Skeletal muscle tissue (tissue), 4 donors: ENCODE data around the gene LKAAEAR1. TPM values are rescaled to one million over a fixed set of nuclear protein-coding genes. Genes with fewer than 3 reads are reported as not detected.

Experiments used
- H3K27ac ChIP-seq: one replicate; pipeline ENCODE4 v1.7.0; 2013; ENCODE audit warnings: mild to moderate bottlenecking, low read depth, low read length, inconsistent platforms
- H3K27me3 ChIP-seq, 3 donors: one replicate each; pipeline ENCODE4 v1.7.0; 2013; ENCODE audit warnings: low read length in 3 of 3; ENCODE audit not compliant: control insufficient read depth in 3 of 3, insufficient read depth in 3 of 3
- H3K36me3 ChIP-seq, 3 donors: one replicate each; pipeline ENCODE4 v1.7.0; 2013; ENCODE audit warnings: low read length in 3 of 3; ENCODE audit not compliant: control insufficient read depth in 3 of 3, insufficient read depth in 3 of 3
- H3K4me1 ChIP-seq, 3 donors: one replicate each; pipeline ENCODE4 v1.7.0; 2013; ENCODE audit warnings: low read length in 3 of 3, mild to moderate bottlenecking in 3 of 3; ENCODE audit not compliant: control insufficient read depth in 3 of 3, insufficient read depth in 3 of 3
- H3K4me3 ChIP-seq, 3 donors: one replicate each; pipeline ENCODE4 v1.7.0; 2013; ENCODE audit warnings: low read length in 3 of 3
- H3K9ac ChIP-seq, 3 donors: one replicate each; pipeline ENCODE4 v1.7.0; 2013; ENCODE audit warnings: low read length in 3 of 3, mild to moderate bottlenecking in 3 of 3, moderate library complexity in 2 of 3, low read depth in 1 of 3
- H3K9me3 ChIP-seq, 3 donors: one replicate each; pipeline ENCODE4 v1.7.0; 2013; ENCODE audit warnings: low read length in 3 of 3; ENCODE audit not compliant: control insufficient read depth in 3 of 3
- total RNA-seq: library from RNA; depleted of rRNA; stranded (reverse); fragments of >200 nt; gene quantifications from one replicate; pipeline ENCODE4 v1.2.3, GENCODE V29; 2014
- donor health status: Osteomylitis.

Gene LKAAEAR1
- total RNA-seq, 1 donor from 2014 or later, result 1.0 TPM

DNA sequence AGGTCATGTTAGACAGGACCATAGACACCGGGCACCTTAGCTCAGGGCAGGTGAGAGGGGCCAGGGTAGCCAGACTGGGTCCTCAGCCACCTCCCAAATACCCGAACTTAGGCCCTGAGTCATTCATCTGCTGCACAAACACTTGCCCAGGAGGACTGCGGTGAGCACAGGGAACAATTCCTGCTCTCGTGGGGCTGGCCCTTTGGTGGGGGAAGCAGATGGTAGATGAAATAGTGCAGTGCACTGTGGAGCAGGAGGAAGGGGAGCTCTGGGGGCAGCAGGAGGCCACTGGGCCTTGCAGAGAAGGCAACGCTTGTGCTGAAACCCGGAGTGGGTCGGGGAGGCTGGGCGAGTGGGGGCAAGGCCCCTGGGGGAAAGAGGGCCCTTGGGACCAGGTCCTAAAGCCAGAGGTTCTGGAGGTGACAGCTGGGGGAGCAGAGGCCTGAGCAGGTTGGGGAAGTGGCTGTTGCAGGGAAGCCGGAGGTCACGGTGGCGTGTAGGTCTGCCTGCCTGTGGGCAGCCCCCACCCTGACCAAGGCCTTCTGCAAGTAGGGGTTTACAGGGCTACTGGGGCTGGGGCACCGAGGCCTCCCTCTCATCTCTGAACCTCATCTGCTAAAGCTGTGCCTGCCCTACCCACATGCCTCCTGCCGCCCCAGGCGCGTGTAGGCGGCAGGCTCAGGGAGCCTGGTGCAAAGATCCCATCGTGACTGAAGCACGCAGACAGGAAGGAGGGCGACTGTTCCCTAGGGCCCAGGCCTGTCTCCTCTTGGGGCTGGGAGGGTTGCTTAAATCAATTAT, 27.8 kb upstream of the LKAAEAR1 start:
- no peaks in the 10 kb centered on the region for H3K4me1 ChIP-seq
- no peaks in the 10 kb centered on the region for H3K9me3 ChIP-seq
- no peak overlapping the region for H3K27ac ChIP-seq
- H3K9ac ChIP-seq, result no peak overlapping the region
- H3K4me3 ChIP-seq, result no peak overlapping the region
- no peaks in the 10 kb centered on the region for H3K36me3 ChIP-seq
- peaks cover 10 to 38% (median 12%) of the 10 kb centered on the region in 3 donors for H3K27me3 ChIP-seq

DNA sequence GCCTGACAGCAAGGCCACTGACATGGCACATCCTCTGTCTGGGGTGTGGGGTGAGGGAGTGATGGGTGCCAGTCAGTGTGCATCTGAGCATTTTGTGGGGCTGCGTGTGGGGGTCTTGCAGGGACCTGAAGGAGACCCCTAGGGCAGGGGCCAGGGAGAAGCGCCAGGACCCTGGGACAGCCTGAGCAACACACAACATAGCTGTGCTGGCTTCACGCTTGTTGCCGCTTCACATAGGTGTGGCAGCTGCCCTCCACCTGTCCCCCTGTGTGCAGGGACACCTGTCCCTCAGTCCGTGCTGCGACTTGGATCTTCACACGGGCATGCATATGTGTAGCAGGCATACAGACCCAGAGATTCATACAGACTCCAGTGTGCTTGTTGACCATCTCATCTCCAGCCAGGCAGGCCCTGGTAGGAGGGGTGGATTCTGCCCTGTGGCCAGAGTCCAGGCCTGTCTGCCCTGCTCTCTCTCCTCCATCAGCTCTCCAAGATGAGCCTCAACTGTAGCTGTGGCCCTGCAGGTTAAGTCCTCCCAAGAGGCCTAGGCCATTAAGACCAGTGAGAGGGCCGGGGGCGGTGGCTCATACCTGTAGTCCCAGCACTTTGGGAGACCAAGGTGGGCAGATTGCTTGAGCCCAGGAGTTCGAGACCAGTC, 26.3 kb upstream of the LKAAEAR1 start:
- no peak overlapping the region for H3K27ac ChIP-seq
- peaks cover 19 to 41% (median 22%) of the 10 kb centered on the region in 3 donors for H3K27me3 ChIP-seq
- no peaks in the 10 kb centered on the region for H3K36me3 ChIP-seq
- H3K4me1 ChIP-seq, result no peaks in the 10 kb centered on the region
- H3K9ac ChIP-seq, result no peak overlapping the region
- no peaks in the 10 kb centered on the region for H3K9me3 ChIP-seq
- no peak overlapping the region for H3K4me3 ChIP-seq

DNA sequence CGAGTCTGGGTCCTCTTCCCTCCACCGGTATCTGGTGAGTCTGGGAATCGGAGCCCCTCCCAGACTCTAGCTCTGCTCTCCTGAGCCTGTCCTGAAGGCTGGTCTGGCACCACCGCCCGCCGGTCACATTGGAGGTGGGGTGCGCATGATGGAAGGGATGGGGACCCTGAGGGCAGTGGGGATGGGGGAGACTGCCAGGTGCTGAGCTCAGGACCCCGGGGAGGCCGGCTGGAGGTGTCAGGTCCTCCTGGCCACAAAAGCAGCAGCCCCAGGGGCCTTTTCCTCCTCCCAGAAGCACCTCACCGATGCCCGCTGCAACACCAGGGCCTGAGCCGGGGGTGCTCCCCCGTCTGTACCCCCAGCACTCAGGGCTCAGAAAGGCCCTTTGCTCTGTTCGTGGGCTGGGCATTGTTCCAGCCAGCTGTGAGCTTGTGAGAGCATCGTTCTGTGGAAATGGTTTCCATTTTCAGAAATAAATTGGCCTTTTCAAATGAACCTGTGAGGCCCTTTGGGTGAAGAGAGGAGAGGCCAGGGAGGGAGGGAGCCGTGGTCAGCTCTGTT, 25.7 kb upstream of the LKAAEAR1 start:
- H3K9me3 ChIP-seq, result no peaks in the 10 kb centered on the region
- no peak overlapping the region for H3K27ac ChIP-seq
- peaks cover 22 to 44% (median 22%) of the 10 kb centered on the region in 3 donors for H3K27me3 ChIP-seq
- no peaks in the 10 kb centered on the region for H3K4me1 ChIP-seq
- no peak overlapping the region for H3K9ac ChIP-seq
- no peak overlapping the region for H3K4me3 ChIP-seq
- no peaks in the 10 kb centered on the region for H3K36me3 ChIP-seq

DNA sequence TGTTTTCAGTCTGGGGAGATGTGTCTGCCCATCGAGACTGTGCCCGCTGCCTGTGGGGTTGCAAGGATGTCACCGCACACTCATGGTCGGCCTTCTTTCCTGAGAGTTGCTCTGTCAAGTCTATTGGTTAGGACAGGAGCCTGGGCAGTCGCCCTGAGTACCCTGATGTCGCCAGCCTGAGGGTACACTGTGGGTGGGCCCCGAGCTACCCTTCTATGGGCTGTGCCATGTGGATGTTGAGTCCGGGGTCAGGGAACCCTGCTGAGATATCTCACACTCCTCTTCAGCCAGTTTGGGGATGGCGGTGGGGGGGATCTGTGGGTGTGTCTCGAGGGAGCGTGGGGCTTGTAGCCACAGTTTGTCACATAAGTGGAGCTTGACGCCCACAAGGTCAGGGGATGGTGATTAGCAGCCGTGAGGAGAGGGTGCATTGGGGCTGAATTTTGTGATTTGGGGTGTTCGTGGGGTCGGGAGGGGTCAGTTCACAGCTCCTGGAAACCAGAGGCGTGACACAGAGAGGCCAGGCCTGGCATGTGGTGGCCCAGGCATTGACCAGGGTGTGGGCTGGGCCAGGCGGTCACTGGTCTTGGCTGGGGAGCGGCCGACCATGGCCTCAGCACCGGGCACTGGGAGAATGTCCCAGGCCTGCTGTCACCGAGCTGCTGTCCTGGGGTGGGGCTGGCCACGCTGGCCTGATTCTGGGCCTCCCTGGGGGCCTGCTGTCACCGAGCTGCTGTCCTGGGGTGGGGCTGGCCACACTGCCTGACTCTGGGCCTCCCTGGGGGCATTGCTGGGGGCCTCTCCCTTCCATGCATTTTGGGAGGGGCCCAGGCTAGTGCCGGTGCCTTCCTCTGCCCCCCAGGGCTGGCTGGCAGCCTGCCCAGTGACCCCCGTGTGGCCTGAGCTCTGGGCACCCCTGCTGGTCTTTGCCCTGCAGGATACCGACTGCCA, 24.8 kb upstream of the LKAAEAR1 start:
- H3K9ac ChIP-seq, result no peak overlapping the region
- no peaks in the 10 kb centered on the region for H3K4me1 ChIP-seq
- H3K36me3 ChIP-seq, result no peaks in the 10 kb centered on the region
- H3K27ac ChIP-seq, result no peak overlapping the region
- H3K9me3 ChIP-seq, result no peaks in the 10 kb centered on the region
- H3K4me3 ChIP-seq, result no peak overlapping the region
- peaks cover 25 to 50% (median 25%) of the 10 kb centered on the region in 3 donors for H3K27me3 ChIP-seq

DNA sequence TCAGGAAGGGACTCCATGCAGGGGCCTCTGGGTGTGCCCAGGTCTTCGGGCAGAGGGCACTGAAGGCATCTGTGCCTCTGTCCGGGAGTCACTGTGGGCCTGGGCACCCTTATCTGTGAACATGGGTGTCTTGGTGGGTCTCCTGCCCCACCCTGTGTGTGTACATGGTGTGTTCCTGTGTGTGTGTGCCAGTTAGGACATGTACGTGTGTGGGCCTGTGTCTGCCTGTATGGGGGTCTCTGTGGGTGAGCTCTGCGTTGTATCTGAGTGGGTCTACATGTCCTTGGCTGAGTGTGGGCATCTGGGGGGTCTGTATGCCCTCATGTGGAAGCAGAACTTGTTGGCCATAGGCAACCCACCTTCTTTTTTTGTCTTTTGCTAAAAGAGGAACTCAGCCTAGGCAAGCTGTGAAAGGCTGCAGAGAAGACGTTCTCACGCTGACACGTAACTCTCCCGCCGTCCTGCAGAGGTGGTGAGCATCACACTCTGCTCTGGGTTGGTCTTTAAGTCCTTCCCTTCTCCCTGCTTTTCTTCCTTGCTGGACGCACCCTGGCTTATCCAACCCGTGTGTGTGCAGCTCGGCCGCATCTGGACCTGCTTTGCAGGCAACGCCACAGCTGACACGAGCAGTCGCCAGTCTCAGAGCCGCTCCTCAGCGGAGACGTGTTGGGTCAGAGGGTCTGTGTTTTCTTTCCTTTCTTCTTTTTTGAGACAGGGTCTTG, 23.7 kb upstream of the LKAAEAR1 start:
- Histone ChIP-seq H3K27ac (no peak overlapping the region), H3K36me3 (no peaks in the 10 kb centered on the region), H3K4me3 (no peak overlapping the region), H3K27me3 (peaks cover 33 to 61% (median 34%) of the 10 kb centered on the region in 3 donors), H3K9me3 (no peaks in the 10 kb centered on the region), H3K4me1 (no peaks in the 10 kb centered on the region), H3K9ac (no peak overlapping the region)

GRCh38 chr20:64106981-64107735, 23.0 kb upstream of the LKAAEAR1 start, which contains the start of gene NPBWR2:
Gene NPBWR2 (minus strand): TSS chr20:64107565. CDS start chr20:64106831, 734 bp downstream.
- Histone ChIP-seq H3K9ac (no peak within 1 kb of the TSS), H3K4me3 (no peak within 1 kb of the TSS), H3K4me1 (peaks cover 0 to 2% (median 0%) of the 10 kb centered on the region in 3 donors), H3K27ac (no peak within 1 kb of the TSS), H3K9me3 (no peaks in the 10 kb centered on the region), H3K36me3 (no peaks in the 10 kb centered on the region), H3K27me3 (peaks cover 37 to 67% (median 38%) of the 10 kb centered on the region in 3 donors)

GRCh38 chr20:64106435-64106961, 22.3 kb upstream of the LKAAEAR1 start:
- Histone ChIP-seq H3K36me3 (no peaks in the 10 kb centered on the region), H3K27ac (no peak overlapping the region), H3K4me3 (no peak overlapping the region), H3K27me3 (peaks cover 43 to 73% (median 44%) of the 10 kb centered on the region in 3 donors), H3K9ac (no peak overlapping the region), H3K9me3 (no peaks in the 10 kb centered on the region), H3K4me1 (peaks cover 0 to 2% (median 0%) of the 10 kb centered on the region in 3 donors)

- Histone ChIP-seq H3K27me3 (peaks cover 48 to 79% (median 49%) of the 10 kb centered on the region in 3 donors), H3K4me3 (no peak overlapping the region), H3K9me3 (no peaks in the 10 kb centered on the region)
Observed at GRCh38 chr20:64105846-64106434, 21.7 kb upstream of the LKAAEAR1 start.

More at GRCh38 chr20:64105846-64106434, 21.7 kb upstream of the LKAAEAR1 start:
- Histone ChIP-seq H3K9ac (no peak overlapping the region), H3K36me3 (no peaks in the 10 kb centered on the region), H3K4me1 (peaks cover 0 to 2% (median 0%) of the 10 kb centered on the region in 3 donors), H3K27ac (no peak overlapping the region)
